ENCODE data around the gene LYSMD3.

Gene LYSMD3

DNA sequence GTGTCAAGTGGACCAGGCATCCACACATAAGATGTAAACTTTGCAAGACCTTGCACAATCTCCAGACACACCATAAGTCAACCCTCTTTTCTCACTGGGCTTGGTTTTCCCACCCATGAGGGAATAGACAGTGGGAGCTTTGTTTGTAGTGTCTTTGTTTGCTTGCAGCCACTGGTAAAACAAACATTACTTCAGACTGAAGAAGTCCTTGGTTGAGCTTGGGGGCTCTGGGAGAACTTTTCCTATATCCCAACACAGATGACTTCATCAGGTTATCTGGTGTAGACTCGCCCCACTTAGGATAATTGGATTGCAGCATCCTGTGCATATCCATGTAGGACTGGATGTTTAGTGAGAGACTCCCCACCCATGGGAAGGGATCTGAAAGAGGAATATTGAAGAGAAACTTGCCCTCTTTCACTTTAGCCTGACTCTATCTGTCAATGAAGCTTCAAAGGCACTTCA is 17.7 kb upstream of the LYSMD3 start:
- no peak for DNase-seq

DNA sequence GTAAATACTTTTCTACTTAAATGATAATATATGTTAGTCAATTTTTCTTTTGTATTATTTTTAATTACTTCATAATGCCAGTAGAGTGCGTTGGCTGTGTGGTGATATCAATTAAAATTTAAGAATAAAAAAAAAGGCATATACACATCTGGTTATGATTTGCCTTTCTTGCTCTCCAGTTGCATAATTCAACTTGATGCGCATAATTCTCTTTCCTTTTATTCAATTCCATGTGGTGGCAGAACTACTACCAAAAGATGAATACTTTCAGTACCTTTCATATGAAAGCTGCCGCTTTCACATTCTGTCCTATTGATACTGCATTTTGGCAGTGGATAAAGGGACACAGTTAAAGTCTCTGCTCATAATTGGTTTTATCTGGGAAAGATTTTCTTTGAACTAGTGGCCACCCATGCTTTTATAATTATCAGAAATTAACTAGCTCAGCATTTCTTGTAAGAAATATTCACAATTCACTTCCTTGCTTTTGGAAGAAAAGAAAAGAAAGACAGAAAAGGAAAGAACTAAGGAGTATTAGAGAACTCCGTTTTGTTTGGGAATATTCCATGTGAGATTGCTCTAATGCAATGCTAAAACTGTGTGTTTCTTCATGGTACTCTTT is 16.9 kb upstream of the LYSMD3 start:
- DNase-seq, result no peak

DNA sequence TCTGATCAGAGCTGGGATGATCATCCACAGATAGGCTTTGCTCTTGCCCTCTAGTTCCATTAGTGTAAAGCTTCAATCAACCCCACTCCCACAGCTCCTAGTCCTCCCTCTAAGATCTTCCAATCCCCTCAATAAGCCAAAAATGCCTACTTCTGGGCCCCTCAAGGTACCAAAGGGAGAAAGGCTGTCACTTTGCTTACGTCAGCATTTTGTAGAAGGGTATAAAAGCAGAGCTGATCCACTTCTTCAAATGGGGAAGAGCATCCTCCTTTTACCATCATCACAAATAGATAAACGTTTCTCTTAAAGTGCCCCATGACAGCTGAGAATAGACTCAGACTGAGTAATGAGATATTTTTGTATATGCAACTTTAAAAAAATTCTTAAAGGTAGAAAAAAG is 16.1 kb upstream of the LYSMD3 start:
- DNase-seq, result no peak

DNA sequence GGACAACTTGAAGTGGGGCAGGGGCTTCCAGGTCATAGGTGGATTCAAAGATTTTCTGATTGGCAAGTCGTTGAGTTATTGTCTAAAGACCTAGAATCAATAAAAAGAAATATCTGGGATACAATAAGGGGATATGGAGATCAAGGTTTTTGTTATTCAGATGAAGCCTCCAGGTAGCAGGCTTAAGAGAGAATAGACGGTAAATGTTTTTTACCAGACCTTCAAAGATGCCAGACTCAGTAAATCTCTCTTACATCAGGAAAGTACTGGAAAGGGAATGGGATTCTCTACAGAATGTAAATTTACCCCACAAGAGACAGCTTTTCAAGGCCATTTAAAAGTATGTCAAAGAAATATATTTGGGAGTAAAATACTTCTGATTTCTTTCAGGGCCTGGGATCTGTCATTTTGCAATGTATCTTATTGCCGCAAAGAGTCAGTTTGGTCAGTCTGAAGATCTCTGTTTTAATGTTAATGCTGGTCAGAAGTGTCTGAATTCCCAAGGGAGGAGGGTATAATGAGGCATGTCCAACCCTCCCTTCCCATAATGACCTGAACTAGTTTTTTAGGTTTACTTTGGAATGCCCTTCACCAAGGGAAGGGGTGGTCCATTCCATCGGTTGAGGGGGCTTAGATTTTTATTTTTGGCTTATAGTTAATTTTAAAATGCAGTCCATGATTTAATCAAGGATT is 13.6 kb upstream of the LYSMD3 start:
- DNase-seq, result no peak

- no peak for DNase-seq
These were observed 5.5 kb upstream of the LYSMD3 start for GRCh38 chr5:90534922-90535321.

DNA sequence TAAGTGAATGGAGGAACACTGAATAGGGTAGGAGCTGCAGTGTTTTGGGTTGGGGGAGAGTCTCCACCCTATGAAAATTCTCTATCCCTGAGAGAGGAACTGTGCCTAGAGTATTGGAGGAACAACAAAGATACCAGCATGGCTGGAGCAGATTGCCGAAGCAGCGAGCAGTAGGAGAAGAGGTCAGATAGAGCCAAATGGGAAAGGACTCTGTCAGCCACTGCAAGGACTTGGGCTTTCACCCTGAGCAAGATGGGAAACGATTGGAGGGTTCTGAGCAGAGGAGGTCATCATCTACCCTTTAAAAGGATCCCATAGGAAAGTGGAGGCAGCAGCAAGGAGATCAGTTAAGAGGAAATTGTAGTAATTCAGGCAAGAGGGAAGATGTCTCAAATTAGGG is 4.4 kb upstream of the LYSMD3 start:
- DNase-seq, result no peak

- no peak for DNase-seq
These were observed 1.5 kb upstream of the LYSMD3 start for GRCh38 chr5:90530736-90531487.

- DNase-seq, result no peak
These were observed 724 bp upstream of the LYSMD3 start for GRCh38 chr5:90529939-90530677.

GRCh38 chr5:90528601-90529193 is 687 bp downstream of the LYSMD3 start:
- DNase-seq, result no peak

GRCh38 chr5:90519081-90519480 is 10.3 kb downstream of the LYSMD3 start:
- DNase-seq, result no peak

- no peak for DNase-seq
These were observed 10.7 kb downstream of the LYSMD3 start for GRCh38 chr5:90518661-90519060.

GRCh38 chr5:90514520-90514919 is 14.9 kb downstream of the LYSMD3 start:
- DNase-seq, result no peak

- no peak for DNase-seq
These were observed 18.9 kb downstream of the LYSMD3 start for GRCh38 chr5:90510438-90510837.

DNA sequence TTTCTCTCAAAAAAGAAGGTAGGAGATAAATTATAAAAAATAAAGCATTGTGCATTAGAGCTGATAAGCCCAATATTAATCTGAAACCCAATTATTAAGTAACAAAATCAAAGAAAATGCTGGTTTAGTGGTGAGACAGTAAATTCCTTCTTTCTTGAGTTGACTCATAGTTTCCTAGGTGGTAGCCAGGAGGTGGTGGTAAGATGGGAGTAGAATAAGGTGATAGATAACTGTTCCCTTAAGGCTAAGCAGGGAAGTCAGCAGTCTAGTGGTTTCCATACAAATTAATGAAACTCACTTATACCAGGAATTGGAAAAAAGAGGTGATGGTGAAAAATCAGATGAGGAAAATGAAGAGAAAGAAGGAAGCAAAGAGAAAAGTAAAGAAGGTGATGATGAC is 23.2 kb downstream of the LYSMD3 start:
- no peak for DNase-seq

DNA sequence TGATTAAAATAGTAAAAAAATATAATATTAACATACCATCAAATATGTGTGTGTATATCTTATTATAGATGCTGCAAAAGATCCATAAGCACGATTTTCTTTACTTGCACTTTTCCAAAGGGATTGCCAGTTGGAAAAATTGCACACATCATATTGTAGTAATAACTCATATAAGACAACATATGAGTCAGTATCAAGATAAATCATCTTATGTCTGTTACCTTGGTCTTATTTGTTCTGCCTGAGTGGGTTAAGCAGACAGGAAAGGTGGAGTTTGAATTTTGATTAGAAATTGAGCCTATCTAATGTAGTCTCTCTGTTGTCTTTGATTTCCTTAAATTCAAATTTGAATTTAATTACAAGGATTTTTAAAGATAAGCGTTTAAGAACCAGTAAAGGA is 24.6 kb downstream of the LYSMD3 start:
- no peak for DNase-seq

DNA sequence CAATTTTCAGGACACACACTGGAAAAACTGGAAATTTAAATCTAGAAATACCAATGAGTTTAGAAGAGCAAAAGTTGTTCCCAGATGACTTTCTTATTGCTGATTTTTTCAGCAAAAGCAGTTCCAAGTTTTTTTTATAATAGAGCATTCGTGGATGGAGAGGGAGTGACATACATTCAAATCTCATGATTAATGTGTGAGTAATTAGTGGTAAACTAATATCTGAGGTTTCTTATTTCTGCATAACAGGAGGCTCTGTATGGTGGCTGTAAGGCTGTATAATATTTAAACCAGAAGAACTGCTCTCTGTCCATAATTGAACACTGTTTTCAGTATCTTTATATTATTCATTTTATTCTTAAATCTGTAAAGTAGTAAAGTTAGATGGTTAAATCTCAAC is 25.8 kb downstream of the LYSMD3 start:
- no peak for DNase-seq

- DNase-seq, result no peak
These were observed 34.2 kb downstream of the LYSMD3 start for GRCh38 chr5:90495146-90495545.

DNA sequence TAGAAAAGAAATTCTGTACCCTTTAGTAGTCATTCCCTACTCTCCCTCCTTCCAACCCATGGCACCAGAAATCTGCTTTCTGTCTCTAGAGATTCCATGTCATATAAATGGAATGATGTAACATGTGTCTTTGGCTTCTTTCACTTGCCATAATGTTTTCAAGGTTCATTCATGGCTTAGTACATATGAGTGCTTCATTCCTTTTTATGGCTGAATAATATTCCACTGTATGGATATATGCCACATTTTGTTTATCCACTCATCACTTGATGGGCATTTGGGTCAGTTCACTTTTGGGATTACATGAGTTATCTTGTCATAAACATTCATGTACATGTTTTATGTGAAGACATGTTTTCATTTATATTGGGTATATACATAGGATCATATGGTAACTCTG is 35.3 kb downstream of the LYSMD3 start:
- no peak for DNase-seq

DNA sequence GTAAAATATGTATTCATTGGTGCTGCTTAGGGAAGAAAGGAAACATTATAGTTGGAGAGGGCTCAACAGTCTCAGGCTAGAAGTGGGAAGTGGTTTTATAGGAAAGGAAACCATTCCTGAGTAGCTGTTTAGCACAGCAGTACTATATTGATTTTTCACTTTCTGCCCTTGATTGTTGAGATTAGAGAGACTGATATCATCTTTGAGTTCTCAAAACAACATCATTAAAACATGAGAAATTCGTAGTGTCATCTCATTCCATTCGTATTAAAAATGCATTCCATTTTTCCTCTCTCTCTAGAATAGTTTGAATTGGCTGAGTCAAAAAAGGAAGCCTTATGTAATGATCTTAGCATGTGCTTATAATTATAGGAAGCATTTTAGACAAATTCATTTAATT is 40.6 kb downstream of the LYSMD3 start:
- DNase-seq, result no peak

DNA sequence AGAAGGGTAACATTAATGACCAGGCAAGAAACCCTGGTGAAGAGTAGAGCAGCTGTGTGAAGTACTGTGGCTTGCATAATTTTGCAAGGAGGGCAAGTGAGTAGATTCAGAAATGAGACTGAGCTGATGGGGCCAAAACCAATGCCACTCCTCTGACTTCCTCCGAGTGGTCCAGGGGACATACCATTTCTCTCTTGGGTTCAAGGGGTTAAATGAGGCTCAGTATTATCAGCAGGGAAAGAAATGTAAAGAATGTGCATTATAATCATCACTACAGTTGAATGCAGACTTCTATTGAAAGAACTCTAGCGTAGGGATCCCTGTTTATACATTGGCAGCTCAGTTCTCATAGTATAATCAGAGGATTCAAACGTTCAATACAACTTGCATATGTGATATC is 44.8 kb downstream of the LYSMD3 start:
- no peak for DNase-seq

- no peak for DNase-seq
These were observed 46.2 kb downstream of the LYSMD3 start for GRCh38 chr5:90483206-90483605.

- DNase-seq, result no peak
These were observed 48.7 kb downstream of the LYSMD3 start for GRCh38 chr5:90480699-90481098.

Data from NCI-H1048 (cell line).